T-helper 2 cell treated with Interferon-gamma antibody and Interleukin-4, amounts not matched to agents 5 μg/mL and 100 μg/mL, for 36 hours (primary cell): Measurements from ENCODE around the gene SFSWAP.

ENCODE experiments used
- DNase-seq: peaks from one replicate; pipeline ENCODE4 v3.0.0; 2021; ENCODE audit warnings: low spot score
- H3K27ac Mint-ChIP-seq: one replicate; pipeline ENCODE4 v1.8.0; 2021; ENCODE audit warnings: mild to moderate bottlenecking, mixed read lengths
- H3K27me3 Mint-ChIP-seq: one replicate; pipeline ENCODE4 v1.8.0; 2021; ENCODE audit warnings: low read depth, mixed read lengths
- H3K36me3 Mint-ChIP-seq: one replicate; pipeline ENCODE4 v1.8.0; 2021; ENCODE audit warnings: low read depth, mixed read lengths
- H3K4me1 Mint-ChIP-seq: one replicate; pipeline ENCODE4 v1.8.0; 2021; ENCODE audit warnings: low read depth, mixed read lengths
- H3K4me3 Mint-ChIP-seq: one replicate; pipeline ENCODE4 v1.8.0; 2022; ENCODE audit warnings: mild to moderate bottlenecking, moderate library complexity, mixed read lengths
- H3K9me3 Mint-ChIP-seq: one replicate; pipeline ENCODE4 v1.8.0; 2021; ENCODE audit warnings: mixed read lengths

The SFSWAP gene

DNA sequence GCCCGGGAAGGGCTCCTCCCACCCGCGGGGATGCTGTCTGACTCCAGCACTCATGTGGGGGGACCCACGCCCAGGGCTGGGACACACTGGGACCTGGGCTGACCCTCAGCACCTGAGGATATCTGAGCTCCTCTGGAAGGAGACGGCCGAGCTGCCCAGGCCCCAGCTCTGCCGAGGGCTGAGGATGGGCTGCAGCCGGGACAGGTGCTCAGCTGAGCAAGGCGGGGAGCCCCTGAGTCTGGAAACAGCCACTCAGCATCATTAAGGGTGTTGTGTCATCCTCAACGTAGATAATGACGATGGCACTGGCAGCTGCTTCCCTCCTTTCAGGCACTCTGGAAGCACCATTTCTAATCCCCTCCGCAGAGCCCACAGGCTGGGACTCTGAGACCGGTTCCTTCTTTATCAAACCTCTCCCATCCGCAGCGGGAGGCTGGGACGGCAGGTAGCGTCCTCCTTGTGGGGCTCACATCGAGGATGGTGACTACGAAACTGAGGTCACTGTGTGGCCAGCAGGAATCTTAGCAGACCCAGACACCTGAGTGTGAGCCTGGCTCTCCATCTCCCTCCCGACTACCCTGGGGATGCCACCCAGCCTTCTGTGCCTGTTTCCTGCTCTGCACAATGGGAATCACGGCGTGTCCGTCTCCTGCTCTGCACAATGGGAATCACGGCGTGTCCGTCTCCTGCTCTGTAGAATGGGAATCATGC lies 26.7 kb upstream of the SFSWAP start:
- peaks cover 11% of the 10 kb centered on the region for H3K9me3 Mint-ChIP-seq
- no peak for DNase-seq
- peaks cover 12% of the 10 kb centered on the region for H3K4me1 Mint-ChIP-seq
- no peak overlapping the region for H3K4me3 Mint-ChIP-seq
- no peaks in the 10 kb centered on the region for H3K36me3 Mint-ChIP-seq
- no peak overlapping the region for H3K27ac Mint-ChIP-seq
- H3K27me3 Mint-ChIP-seq, result no peaks in the 10 kb centered on the region

DNA sequence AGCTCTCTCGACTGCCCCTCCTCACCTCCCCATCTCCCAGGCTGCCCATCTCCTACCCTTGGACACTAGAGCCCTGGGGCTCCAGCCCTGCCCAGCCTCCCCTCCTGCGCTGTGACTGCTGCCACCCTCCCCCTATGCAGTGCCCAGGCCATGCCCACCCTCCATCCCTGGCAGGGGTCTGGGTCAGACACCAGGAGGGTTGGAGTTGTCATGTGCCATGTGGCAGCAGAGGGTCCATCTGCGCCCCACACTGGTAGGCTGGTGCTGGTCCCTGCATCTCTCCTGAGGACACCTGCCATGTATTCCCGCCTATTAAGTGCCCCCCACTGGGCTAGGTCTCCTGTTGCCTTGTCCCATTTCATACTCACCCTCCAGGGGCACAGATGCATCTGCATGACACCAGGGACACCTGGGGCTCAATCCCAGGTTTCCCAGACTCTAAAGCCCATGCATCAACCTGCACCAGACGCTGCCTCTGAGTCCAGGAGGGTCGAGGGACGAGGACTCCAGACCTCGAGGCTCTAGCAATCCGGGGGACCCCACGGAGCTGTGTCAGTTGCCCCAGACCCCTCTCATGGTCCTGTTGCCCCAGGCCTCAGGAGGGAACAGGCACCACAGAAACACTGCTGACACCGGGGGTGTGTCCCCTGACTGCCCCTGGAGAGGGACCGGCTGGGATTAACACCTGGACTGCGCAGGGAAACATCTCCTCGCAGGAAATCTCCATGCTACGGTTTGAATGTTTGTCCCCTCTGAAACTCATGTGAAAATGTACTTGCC lies 23.4 kb upstream of the SFSWAP start:
- Mint-ChIP-seq H3K9me3 (peaks cover 11% of the 10 kb centered on the region), H3K4me1 (peaks cover 6% of the 10 kb centered on the region), H3K4me3 (no peak overlapping the region), H3K27ac (no peak overlapping the region), H3K27me3 (no peaks in the 10 kb centered on the region), H3K36me3 (no peaks in the 10 kb centered on the region)
- no peak for DNase-seq

DNA sequence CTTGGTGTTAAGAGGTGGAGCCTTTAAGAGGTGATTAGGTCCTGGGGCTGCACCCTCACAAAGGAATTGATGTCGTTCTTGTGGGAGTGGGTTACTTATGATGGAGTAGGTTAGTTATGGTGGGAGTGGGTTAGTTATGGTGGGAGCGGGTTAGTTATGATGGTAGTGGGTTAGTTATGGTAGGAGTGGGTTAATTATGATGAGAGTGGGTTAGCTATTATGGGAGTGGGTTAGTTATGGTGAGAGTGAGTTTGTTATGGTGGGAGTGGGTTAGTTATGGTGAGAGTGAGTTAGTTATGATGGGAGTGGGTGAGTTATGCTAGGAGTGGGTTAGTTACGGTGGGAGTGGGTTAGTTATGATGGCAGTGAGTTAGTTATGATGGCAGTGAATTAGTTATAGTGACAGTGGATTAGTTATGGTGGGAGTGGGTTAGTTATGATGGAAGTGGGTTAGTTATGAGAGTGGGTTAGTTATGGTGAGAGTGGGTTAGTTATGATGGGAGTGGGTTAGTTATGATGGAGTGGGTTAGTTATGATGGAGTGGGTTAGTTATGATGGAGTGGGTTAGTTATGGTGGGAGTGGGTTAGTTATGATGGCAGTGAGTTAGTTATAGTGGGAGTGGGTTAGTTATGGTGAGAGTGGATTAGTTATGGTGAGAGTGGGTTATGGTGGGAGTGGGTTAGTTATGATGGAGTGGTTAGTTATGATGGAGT lies 22.6 kb upstream of the SFSWAP start:
- Mint-ChIP-seq H3K4me3 (no peak overlapping the region), H3K27me3 (no peaks in the 10 kb centered on the region), H3K4me1 (no peaks in the 10 kb centered on the region), H3K27ac (no peak overlapping the region), H3K9me3 (peaks cover 11% of the 10 kb centered on the region), H3K36me3 (no peaks in the 10 kb centered on the region)
- DNase-seq, result no peak

DNA sequence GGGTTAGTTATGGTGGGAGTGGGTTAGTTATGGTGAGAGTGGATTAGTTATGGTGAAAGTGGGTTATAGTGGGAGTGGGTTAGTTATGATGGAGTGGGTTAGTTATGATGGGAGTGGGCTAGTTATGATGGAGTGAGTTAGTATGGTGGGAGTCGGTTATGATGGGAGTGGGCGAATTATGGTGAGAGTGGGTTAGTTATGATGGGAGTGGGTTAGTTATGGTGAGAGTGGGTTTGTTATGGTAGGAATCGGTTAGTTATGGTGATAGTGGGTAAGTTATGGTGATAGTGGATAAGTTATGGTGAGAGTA lies 22.1 kb upstream of the SFSWAP start:
- Mint-ChIP-seq H3K27ac (no peak overlapping the region), H3K9me3 (peaks cover 11% of the 10 kb centered on the region)
- no peak for DNase-seq

DNA sequence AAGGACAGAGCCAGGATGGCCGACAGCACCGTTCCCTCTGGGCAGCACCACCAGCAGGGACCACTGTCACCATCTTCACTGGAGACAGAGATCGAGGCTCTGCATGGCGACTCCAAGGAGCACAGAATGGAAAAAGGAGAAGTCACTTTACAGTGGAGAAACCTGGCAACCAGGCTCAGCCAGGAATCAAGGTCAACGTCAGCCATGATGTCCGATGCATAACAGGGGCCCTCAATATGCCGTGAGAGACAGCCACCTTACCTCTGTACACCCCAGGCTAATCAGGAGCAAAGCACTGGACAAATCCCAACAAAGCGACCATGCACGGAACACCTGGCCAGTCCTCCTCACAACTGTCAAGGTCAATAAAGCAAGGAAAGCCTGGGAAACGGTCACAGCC lies 20.6 kb upstream of the SFSWAP start:
- H3K27me3 Mint-ChIP-seq, result no peaks in the 10 kb centered on the region
- no peak overlapping the region for H3K4me3 Mint-ChIP-seq
- H3K27ac Mint-ChIP-seq, result no peak overlapping the region
- no peaks in the 10 kb centered on the region for H3K4me1 Mint-ChIP-seq
- no peak for DNase-seq
- peaks cover 11% of the 10 kb centered on the region for H3K9me3 Mint-ChIP-seq
- H3K36me3 Mint-ChIP-seq, result no peaks in the 10 kb centered on the region

More for the DNA sequence above, 22.1 kb upstream of the SFSWAP start:
- Mint-ChIP-seq H3K27me3 (no peaks in the 10 kb centered on the region), H3K4me1 (no peaks in the 10 kb centered on the region), H3K36me3 (no peaks in the 10 kb centered on the region), H3K4me3 (no peak overlapping the region)

DNA sequence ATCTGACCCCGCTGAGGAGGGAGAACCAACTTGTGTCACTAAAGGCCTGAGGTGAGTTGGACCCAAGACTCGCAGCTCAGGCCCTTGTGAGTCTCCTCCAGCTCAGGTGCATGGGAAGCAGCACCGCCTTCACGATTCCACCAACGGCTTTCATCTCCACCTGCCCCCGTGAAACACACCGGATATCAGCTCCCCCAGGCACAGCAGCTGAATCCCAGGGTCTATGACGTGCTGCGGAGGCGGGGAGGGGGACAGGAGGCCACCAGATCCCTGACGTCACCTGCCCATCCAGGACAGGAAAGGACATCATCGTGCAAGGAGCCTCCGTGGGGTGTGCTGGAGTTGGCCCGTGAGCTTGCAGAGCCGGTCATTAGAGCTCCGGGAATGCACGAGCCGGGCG lies 18.5 kb upstream of the SFSWAP start:
- H3K4me3 Mint-ChIP-seq, result no peak overlapping the region
- DNase-seq, result no peak
- no peaks in the 10 kb centered on the region for H3K27me3 Mint-ChIP-seq
- H3K4me1 Mint-ChIP-seq, result no peaks in the 10 kb centered on the region
- no peak overlapping the region for H3K27ac Mint-ChIP-seq
- no peaks in the 10 kb centered on the region for H3K36me3 Mint-ChIP-seq
- peaks cover 11% of the 10 kb centered on the region for H3K9me3 Mint-ChIP-seq

DNA sequence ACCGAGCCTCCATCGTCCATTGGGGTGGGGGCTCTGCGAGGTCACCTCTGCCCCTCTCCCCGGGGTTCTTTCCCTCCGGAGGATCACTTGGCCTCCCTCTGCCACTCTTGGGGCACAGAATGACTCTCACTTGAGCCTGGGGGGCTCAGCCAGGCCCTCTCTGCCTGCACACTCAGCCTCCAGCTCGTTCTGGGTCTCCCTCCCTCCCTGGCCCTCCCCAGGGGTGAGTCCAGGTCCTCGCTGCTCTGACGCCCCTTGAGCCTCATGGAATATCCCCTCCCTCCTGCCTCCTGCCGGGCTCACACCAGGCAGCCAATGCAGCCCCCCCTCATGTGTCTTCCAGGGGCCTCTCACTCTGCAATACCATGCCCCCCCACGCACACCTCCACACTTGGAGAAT lies 17.7 kb upstream of the SFSWAP start:
- Mint-ChIP-seq H3K4me3 (no peak overlapping the region), H3K4me1 (no peaks in the 10 kb centered on the region), H3K9me3 (peaks cover 8% of the 10 kb centered on the region), H3K27ac (no peak overlapping the region), H3K36me3 (no peaks in the 10 kb centered on the region), H3K27me3 (no peaks in the 10 kb centered on the region)
- no peak for DNase-seq

DNA sequence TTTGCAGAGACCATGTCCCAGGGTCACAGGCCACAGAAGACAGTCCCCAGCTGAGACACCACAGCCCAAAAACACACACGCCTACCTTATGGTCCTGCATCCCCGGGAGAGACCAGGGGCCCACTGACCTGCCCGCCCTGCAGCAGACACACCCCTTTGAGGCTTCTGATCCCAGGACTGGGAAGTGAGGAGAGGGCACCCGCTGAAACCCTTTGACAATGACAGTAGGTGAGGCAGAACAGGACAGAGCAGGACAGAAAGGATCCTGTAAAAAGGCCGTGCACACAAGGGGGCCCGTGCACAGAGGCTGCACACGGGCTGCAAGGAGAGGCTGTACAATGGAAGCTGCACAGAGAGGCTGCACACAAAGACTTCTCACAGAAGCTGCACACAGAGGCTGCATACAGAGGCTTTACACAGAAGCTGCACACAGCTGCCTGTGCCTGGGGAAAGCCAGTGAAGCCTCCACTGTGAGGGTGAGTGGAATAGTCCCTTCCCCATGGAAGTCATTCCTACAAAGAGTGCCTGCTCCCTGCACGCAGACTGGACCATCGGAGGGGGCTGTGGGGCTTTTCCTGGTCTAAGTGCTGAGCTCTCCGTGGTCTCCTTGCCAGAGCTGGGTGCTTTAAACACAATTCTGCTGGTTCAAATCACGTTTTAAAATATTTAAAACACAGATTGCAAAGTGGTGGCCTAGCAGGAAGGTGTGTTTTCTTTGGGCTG lies 16.6 kb upstream of the SFSWAP start:
- H3K36me3 Mint-ChIP-seq, result no peaks in the 10 kb centered on the region
- H3K4me1 Mint-ChIP-seq, result no peaks in the 10 kb centered on the region
- H3K4me3 Mint-ChIP-seq, result no peak overlapping the region
- no peaks in the 10 kb centered on the region for H3K9me3 Mint-ChIP-seq
- H3K27ac Mint-ChIP-seq, result no peak overlapping the region
- no peak for DNase-seq
- H3K27me3 Mint-ChIP-seq, result peaks cover 2% of the 10 kb centered on the region

DNA sequence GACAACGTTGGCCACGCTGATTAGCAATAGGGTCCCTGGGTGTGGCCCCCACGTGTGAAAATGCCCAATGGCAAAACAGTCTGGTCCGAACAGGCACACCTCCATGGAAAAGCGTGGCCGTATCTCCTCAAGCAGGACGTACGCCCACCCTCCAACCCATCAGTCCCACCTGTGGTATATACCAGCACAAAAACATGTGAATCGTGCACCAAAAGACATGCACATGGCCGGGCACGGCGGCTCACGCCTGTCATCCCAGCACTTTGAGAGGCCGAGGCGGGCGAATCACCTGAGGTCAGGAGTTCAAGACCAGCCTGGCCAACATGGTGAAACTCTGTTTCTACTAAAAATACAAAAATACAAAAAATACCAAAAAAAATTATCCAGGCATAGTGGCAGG lies 14.9 kb upstream of the SFSWAP start:
- Mint-ChIP-seq H3K9me3 (no peaks in the 10 kb centered on the region), H3K4me3 (no peak overlapping the region), H3K36me3 (no peaks in the 10 kb centered on the region), H3K27me3 (peaks cover 5% of the 10 kb centered on the region), H3K27ac (no peak overlapping the region), H3K4me1 (no peaks in the 10 kb centered on the region)
- DNase-seq, result no peak

DNA sequence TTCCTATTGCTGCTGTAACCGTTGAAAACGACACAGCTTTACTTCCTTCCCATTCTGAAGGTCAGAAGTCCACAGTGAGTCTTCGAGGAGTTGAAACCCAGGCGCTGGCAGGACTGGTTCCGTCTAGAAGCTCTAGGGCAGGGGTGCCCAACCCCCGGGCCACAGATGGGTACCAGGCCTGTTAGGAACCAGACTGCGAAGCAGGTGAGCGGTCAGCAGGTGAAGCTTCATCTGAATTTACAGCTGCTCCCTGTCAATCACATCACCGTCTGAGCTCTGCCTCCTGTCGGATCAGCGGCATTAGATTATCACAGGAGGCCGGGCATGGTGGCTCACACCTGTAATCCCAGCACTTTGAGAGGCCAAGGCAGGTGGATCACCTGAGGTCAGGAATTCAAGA lies 12.6 kb upstream of the SFSWAP start:
- Mint-ChIP-seq H3K36me3 (no peaks in the 10 kb centered on the region), H3K4me3 (no peak overlapping the region), H3K27ac (no peak overlapping the region), H3K27me3 (peaks cover 5% of the 10 kb centered on the region), H3K9me3 (no peaks in the 10 kb centered on the region), H3K4me1 (peaks cover 7% of the 10 kb centered on the region)
- no peak for DNase-seq

DNA sequence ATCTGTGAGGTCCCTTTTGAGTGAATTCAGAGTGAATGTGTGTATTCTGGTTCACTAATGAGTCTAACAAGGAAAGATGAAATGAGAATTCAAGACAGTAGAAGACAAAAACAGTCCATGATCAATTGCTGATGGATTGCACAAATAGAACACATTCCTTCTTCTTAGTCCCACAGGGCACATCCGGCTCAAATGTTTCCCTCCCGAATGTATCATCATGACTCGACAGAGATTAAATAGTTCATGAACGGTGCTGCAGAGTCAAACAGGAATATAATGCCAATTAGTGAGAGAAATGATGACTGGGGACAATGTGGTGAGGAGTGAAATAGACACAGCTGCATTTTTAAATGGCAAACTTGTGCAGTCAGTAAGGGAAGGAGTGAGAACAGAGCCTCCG lies 11.5 kb upstream of the SFSWAP start:
- H3K27ac Mint-ChIP-seq, result no peak overlapping the region
- H3K4me3 Mint-ChIP-seq, result no peak overlapping the region
- peaks cover under 1% of the 10 kb centered on the region for H3K9me3 Mint-ChIP-seq
- peaks cover 5% of the 10 kb centered on the region for H3K27me3 Mint-ChIP-seq
- DNase-seq, result no peak
- H3K36me3 Mint-ChIP-seq, result peaks cover 2% of the 10 kb centered on the region
- peaks cover 11% of the 10 kb centered on the region for H3K4me1 Mint-ChIP-seq

DNA sequence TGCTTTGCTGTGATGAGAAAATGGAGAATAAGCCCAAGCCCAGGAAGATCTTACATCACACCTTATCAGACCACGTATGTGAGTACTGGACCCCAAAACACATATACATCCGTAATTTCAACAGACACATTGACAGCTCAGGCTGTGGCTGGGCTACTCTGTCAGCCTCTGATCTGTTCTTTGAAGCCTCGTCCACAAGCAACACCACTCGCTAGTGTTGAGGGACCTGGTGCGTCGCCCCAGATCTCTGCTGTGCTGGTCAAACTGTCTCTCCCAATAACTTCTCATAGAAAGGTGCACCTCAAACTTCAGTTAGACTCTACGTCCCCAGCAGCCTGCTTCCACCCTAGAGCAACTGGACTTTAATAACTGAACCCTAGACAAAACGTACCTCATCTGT lies 10.6 kb upstream of the SFSWAP start:
- no peak for DNase-seq
- peaks cover 2% of the 10 kb centered on the region for H3K36me3 Mint-ChIP-seq
- peaks cover 9% of the 10 kb centered on the region for H3K9me3 Mint-ChIP-seq
- peaks cover 11% of the 10 kb centered on the region for H3K4me1 Mint-ChIP-seq
- no peak overlapping the region for H3K4me3 Mint-ChIP-seq
- H3K27ac Mint-ChIP-seq, result no peak overlapping the region
- peaks cover 5% of the 10 kb centered on the region for H3K27me3 Mint-ChIP-seq

DNA sequence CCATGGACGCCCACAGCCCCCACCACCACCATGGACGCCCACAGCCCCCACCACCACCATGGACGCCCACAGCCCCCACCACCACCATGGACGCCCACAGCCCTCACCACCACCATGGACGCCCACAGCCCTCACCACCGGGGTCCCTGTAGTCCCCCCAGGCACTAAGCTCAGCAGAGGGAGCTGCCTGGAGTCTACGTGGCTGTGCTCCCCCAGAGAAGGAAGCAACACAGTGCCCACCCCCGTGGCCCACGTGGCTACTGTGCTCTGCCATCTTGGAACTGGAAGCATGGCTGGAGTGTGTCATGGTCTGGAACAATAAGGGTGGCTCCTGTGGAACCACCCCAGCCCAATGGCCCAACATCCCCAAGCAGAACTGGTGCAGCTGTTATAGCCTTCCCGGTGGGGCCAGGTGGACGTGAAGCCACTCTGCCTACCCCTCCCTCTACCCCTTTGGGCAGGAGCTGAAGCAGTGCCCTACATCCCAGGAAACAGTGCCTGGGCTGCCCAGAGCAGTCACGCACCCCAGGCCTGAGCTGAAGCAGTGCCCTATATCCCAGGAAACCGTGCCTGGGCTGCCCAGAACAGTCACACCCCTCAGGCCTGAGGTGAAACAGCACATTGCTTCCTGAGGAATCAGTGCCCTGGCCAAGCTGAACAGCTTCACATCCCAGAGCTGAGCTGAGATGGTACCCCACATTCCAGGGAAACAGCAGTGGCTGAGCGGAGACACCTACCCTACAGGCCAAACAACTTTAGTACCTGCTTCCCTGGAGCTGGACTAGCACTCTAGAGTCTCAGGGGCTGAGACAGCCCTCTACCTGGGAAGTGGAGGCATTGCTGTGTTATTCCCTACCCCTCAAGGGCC lies 9.0 kb upstream of the SFSWAP start:
- no peak for DNase-seq
- Mint-ChIP-seq H3K9me3 (peaks cover 13% of the 10 kb centered on the region), H3K36me3 (peaks cover 2% of the 10 kb centered on the region), H3K4me3 (no peak overlapping the region), H3K27ac (no peak overlapping the region), H3K4me1 (peaks cover 11% of the 10 kb centered on the region), H3K27me3 (peaks cover 8% of the 10 kb centered on the region)
